HG02852 (cell line): ENCODE data around the gene GSPT1.

Experiments used
- ATAC-seq: cut with Tn5 transposase; IDR thresholded peaks from one replicate; pipeline ENCODE4 v1.9.1; 2021; ENCODE audit warnings: mild to moderate bottlenecking, moderate library complexity; ENCODE audit not compliant: unreplicated experiment

The GSPT1 gene

GRCh38 chr16:11913425-11914079 lies 2.2 kb downstream of the GSPT1 start:
- ATAC-seq, result no peak

GRCh38 chr16:11909653-11910545 lies 5.9 kb downstream of the GSPT1 start:
- ATAC-seq, result no peak

DNA sequence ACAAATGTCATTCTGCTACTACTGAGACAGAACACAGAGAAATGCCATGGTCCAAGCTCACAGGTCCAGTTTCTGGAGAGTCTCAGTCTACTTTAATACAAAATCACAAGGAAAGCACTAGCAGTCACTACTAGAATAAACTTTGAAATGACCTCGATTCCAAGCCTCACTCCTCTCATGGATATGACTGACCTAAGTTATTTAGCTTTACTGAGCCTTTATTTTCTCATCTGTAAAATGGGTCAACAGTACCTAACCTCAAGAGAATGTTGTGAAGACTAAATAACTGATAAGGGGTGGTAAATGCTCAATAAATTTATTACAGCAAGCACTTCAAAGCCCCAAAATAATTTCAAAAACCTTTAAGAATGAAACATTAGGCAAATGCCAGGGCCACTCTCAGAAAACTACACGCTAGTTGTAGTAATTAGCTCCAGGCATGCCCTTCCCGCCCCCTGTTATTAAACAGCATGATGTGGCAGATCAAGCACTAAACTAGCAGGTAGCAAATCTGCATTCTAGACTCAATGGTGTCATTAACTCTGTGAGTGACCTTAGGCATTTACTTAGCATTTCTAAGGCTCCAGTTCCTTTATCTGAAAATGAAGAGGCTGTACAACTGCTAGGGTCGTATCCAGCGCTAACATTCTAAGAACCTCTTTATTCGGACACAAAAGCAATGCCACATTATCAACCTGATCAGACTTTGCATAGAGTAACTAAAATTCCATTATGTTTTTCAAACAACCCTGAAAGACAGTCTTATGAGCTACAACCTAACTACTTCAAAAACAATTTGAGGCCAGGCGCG lies 8.4 kb downstream of the GSPT1 start:
- no peak for ATAC-seq

GRCh38 chr16:11903906-11904305 lies 11.8 kb downstream of the GSPT1 start:
- no peak for ATAC-seq

- ATAC-seq, result no peak
Measured at GRCh38 chr16:11901091-11901490, 14.7 kb downstream of the GSPT1 start.

GRCh38 chr16:11896486-11897176 lies 19.1 kb downstream of the GSPT1 start:
- ATAC-seq, result no peak

DNA sequence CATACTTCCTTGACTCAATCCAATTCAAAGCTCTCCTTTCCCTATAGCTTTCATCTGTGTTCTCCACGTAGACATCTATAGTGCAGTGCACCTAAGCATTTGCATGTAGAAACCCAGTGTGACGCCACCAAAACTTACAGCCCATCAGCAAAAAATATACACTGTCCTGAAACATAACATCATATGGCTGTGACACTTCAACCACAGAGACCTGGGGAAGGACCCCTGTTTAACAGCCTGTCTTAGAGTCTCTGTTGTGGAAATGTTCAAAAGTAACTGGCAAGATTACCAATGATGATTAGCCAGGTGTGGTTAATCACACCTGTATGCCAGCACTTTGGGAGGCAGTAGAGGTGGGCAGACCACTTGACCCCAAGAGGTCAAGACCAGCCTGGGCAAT lies 22.2 kb downstream of the GSPT1 start:
- no peak for ATAC-seq

- no peak for ATAC-seq
Measured at GRCh38 chr16:11892761-11893160, 23.0 kb downstream of the GSPT1 start.

GRCh38 chr16:11890231-11890965 lies 25.4 kb downstream of the GSPT1 start:
- ATAC-seq, result no peak

GRCh38 chr16:11886881-11887280 lies 28.9 kb downstream of the GSPT1 start:
- ATAC-seq, result no peak

GRCh38 chr16:11884035-11884434 lies 31.7 kb downstream of the GSPT1 start:
- ATAC-seq, result no peak

DNA sequence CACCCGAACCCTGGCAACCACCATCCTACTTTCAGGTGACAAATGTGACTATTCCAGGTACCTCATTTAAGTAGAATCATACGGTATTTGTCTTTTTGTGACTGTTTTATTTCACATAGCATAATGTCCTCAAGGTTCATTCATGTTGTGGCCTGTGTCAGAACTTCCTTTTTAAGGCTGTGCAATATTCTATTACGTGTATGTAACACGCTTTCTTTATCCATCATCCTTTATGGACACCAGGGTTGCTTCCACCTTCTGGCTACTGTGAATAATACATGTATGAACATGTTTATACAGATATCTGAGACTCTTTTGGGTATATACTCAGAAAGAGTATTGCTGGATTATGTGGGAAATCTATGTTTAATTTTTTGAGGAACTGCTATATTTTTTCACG lies 35.7 kb downstream of the GSPT1 start:
- no peak for ATAC-seq

DNA sequence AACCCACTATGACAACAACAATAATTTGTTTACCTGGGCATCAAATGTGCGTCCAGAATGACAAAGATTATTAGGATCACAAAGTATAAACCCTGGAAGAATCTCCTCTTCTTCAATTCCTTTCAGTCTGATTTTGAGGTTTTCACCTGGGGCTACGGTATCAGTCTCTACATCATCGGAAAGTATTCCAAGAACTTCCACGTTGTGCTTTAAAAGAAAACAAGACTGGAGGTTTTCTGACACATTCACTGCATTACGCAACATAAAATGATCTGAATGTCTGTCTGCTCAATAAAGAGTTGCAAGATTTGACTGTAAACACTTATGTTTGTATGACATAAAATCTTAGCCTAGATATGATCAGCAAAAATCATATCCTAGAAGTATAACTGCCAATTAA lies 38.4 kb downstream of the GSPT1 start:
- ATAC-seq, result no peak

DNA sequence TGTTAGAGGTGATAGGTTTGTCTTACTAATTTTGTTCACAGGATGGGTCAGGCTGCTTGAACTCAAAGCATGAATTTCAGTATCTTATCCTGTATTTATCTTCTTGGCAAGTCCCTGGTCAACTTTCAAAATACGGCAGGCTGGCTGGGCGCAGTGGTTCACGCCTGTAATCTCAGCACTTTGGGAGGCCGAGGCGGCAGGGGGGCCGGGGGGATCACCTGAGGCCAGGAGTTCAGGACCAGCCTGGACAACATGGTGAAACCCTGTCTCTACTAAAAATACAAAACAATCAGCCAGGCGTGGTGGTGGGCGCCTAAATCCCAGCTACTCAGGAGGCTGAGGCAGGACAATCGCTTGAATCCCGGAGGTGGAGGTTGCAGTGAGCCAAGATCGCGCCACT lies 39.5 kb downstream of the GSPT1 start:
- no peak for ATAC-seq

GRCh38 chr16:11875721-11876120 lies 40.0 kb downstream of the GSPT1 start:
- no peak for ATAC-seq

DNA sequence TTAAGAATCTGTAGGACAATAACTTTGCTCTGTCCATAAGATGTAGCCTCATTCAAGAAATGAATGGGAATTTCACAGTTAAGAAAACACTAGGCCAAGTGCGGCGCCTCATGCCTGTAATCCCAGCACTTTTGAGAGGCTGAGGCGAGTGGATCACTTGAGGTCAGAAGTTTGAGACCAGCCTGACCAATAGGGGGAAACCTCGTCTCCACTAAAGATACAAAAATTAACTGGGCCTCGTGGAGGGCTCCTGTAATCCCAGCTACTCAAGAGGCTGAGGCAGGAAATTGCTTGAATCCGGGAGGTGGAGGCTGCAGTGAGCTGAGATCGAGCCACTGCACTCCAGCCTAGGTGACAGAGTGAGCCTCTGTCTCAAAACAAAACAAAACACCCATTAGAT lies 44.6 kb downstream of the GSPT1 start:
- no peak for ATAC-seq

GRCh38 chr16:11870399-11870798 lies 45.4 kb downstream of the GSPT1 start:
- ATAC-seq, result no peak

- ATAC-seq, result no peak
Measured at GRCh38 chr16:11869353-11870228, 46.2 kb downstream of the GSPT1 start.

DNA sequence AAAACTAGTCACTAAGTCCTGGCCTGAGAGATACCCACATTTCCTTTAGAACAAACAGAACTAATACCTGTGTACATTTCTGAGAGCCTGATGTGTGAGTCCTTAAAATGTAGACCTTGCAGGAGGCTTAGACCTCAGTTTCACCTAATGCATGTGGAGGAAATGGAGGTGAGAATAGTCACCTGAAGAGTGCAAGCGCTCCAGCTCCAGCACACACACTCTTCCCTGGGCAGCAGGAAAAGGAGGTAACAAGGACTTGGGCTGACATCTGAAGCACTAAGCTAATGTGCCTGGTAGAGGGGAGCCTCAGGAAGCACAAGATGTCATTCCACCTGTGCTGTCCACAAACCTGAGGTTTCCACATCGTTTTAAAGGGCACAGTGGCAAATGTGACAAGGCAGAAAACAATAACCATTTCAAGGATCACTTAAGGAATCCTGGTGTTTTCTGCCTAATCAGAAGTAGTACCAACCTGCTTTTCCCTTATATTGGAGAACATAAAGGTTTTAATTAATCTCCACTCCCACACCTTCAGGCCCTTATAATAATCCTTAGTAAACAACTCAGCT lies 47.3 kb downstream of the GSPT1 start:
- ATAC-seq, result no peak
